Measurements from ENCODE around the gene GPANK1. TPM values are rescaled to one million over a fixed set of nuclear protein-coding genes. Genes with fewer than 3 reads are reported as not detected.

The GPANK1 gene
- total RNA-seq, 4 donors from 2014 or later, result 17.3 to 29.8 (median 24.5) TPM

DNA sequence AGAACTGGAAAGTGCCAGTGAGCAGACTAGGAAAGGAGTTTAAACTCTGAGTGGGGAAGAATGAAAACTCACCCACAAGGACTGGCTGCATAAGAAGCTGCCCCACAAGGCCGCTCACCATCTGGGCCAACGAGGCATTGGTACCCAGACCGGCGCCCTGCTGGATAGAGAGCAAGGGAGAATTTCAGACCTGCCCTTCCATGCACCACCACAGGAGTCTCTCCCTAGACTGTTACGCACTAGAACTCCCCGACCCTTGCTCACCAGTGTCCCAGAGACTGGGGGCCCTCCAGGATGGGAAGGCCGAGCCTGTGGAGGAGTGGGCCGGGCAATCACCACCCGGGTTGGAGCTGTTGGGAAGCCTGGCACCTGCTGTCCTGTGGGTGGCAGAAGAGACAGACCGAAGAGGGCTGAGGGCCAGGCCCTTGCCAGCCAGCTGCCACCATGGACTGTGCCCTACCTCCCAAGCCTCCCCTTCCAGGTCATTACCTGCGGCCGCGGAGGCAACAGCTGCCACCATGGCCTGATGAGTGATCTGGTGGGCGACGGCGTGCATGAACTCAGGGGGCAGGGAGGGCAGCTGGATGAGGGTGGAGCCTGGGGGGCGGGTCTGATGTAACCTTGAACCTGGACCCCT, 20.9 kb downstream of the GPANK1 start:
- Histone ChIP-seq H3K4me3 (no peak overlapping the region), H3K27me3 (no peaks in the 10 kb centered on the region), H3K9me3 (no peaks in the 10 kb centered on the region), H3K4me1 (no peaks in the 10 kb centered on the region), H3K36me3 (peaks cover 10 to 94% of the 10 kb centered on the region in 2 donors), H3K27ac (no peak overlapping the region)
- DNase-seq (no peak), ATAC-seq (no peak)
- TF ChIP-seq POLR2A (IDR thresholded peaks at IDR 0.05), result no peak
- TF ChIP-seq, protein P1, sequence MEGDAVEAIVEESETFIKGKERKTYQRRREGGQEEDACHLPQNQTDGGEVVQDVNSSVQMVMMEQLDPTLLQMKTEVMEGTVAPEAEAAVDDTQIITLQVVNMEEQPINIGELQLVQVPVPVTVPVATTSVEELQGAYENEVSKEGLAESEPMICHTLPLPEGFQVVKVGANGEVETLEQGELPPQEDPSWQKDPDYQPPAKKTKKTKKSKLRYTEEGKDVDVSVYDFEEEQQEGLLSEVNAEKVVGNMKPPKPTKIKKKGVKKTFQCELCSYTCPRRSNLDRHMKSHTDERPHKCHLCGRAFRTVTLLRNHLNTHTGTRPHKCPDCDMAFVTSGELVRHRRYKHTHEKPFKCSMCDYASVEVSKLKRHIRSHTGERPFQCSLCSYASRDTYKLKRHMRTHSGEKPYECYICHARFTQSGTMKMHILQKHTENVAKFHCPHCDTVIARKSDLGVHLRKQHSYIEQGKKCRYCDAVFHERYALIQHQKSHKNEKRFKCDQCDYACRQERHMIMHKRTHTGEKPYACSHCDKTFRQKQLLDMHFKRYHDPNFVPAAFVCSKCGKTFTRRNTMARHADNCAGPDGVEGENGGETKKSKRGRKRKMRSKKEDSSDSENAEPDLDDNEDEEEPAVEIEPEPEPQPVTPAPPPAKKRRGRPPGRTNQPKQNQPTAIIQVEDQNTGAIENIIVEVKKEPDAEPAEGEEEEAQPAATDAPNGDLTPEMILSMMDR (IDR thresholded peaks at IDR 0.05 in 4 of 5, conservative IDR thresholded peaks at IDR 0.05 in 1 of 5), result no peak
- intact Hi-C loops (cut with DNase I; ENCODE audit: low total_unique reads), result no loop called here
- in situ Hi-C loops (cut with MboI; ENCODE audit: low sequenced_read_pairs in 4 of 4), result no loop called here

DNA sequence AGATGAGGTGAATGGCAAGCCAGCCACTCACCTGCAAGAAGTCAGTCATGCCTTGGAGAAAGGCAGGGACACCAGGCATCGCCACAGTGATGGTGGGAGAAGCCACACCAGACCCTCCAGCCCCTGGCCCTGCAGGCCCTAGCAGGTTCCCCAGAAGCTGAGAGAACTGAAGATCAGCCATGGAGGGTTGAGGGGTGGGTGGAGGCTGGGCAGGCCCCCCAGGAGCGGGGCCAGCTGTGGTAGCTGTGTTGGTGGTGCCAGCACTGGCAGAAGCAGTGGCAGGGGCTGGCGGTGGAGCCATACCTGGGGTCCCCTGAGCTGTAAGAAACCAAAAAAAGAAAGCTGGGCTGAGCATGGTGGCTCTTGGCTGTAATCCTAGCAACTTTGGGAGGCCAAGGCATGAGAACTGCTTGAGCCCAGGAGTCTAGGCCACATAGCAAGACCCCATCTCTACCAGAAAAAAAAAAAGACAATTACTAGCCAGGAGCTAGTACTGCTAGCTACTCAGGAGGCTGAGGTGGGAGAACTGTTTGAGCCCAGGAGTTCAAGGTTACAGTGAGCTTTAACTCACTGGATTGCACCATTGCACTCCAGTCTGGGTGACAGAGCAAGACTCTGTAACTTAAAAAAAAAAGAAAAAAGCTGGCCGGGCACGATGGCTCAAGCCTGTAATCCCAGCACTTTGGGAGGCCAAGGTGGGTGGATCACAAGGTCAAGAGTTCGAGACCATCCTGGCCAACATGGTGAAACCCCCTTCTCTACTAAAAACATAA, 21.8 kb downstream of the GPANK1 start:
- Histone ChIP-seq H3K27me3 (no peaks in the 10 kb centered on the region), H3K36me3 (peaks cover 7 to 91% of the 10 kb centered on the region in 2 donors), H3K27ac (no peak overlapping the region), H3K4me1 (no peaks in the 10 kb centered on the region), H3K9me3 (no peaks in the 10 kb centered on the region), H3K4me3 (no peak overlapping the region)
- DNase-seq (no peak), ATAC-seq (no peak)
- in situ Hi-C loops (cut with MboI; ENCODE audit: low sequenced_read_pairs in 4 of 4) (no loop called here), intact Hi-C loops (cut with DNase I; ENCODE audit: low total_unique reads) (no loop called here)
- TF ChIP-seq POLR2A (IDR thresholded peaks at IDR 0.05), result no peak
- TF ChIP-seq, protein P1 (IDR thresholded peaks at IDR 0.05 in 4 of 5, conservative IDR thresholded peaks at IDR 0.05 in 1 of 5), result no peak

DNA sequence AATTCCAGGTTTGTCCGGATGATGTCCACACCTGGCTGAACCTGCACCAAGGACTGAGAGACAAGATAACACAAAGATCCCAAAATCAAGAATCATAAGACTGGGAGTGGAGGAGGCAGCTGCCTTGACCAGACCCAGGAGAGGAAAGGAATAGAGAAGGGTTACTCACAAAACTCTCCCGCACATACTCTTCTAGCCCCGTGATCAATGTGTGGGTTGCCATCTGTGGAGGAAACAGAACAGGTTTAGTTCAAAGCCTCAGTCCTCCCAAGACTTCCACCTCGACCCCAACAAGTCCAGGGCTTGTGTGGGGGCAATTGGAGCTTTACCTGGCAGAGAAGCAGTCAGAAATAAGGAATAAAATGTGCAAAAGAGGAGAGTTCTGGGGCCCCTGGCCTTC, 23.4 kb downstream of the GPANK1 start:
- H3K9me3 ChIP-seq, result no peaks in the 10 kb centered on the region
- in situ Hi-C loops (cut with MboI; ENCODE audit: low sequenced_read_pairs in 4 of 4) (no loop called here), intact Hi-C loops (cut with DNase I; ENCODE audit: low total_unique reads) (no loop called here)
- no peak overlapping the region for H3K4me3 ChIP-seq
- no peaks in the 10 kb centered on the region for H3K4me1 ChIP-seq
- ATAC-seq (no peak), DNase-seq (no peak)
- peaks cover 7 to 91% of the 10 kb centered on the region in 2 donors for H3K36me3 ChIP-seq
- TF ChIP-seq POLR2A (IDR thresholded peaks at IDR 0.05), result no peak
- TF ChIP-seq, protein P1 (IDR thresholded peaks at IDR 0.05 in 4 of 5, conservative IDR thresholded peaks at IDR 0.05 in 1 of 5), result no peak
- H3K27me3 ChIP-seq, result no peaks in the 10 kb centered on the region
- H3K27ac ChIP-seq, result no peak overlapping the region

DNA sequence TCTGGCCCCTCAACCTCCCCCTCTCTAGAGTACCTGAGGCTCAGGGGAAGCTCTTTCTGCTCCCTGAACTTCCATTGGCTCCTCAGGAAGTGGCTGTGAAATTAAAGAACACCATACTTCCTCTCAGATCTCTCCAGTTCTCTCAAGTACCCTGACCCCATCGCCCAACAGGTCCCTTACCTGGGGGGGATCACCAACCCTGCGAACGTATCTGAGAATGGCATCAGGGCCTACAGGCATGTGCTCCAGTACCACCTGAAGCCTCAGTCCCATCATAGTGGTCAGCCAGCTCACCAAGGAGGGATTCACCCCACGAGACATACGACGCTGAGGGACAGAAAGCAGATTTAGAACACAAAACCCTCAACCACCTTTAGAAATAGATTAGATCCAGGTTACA, 24.2 kb downstream of the GPANK1 start:
- intact Hi-C loops (cut with DNase I; ENCODE audit: low total_unique reads) (no loop called here), in situ Hi-C loops (cut with MboI; ENCODE audit: low sequenced_read_pairs in 4 of 4) (no loop called here)
- ATAC-seq (no peak), DNase-seq (no peak)
- Histone ChIP-seq H3K4me1 (no peaks in the 10 kb centered on the region), H3K36me3 (peaks cover 7 to 91% of the 10 kb centered on the region in 2 donors), H3K27ac (no peak overlapping the region), H3K9me3 (no peaks in the 10 kb centered on the region), H3K4me3 (no peak overlapping the region), H3K27me3 (no peaks in the 10 kb centered on the region)
- TF ChIP-seq POLR2A (IDR thresholded peaks at IDR 0.05), result no peak
- TF ChIP-seq, protein P1 (IDR thresholded peaks at IDR 0.05 in 4 of 5, conservative IDR thresholded peaks at IDR 0.05 in 1 of 5), result no peak
